ENCODE measurements around the gene RANBP1.

RANBP1 gene

GRCh38 chr22:20089226-20089976 is 26.5 kb upstream of the RANBP1 start:
- no peak for TF ChIP-seq CTCF (IDR thresholded peaks at IDR 0.05; ENCODE audit: low read depth, low read length, missing control alignments)
- DNase-seq (ENCODE audit: extremely low read depth, low read depth): no peak
- no peak overlapping the region for H3K4me3 ChIP-seq (replicated peaks; ENCODE audit: low read depth, low read length)

GRCh38 chr22:20089977-20090729 is 25.8 kb upstream of the RANBP1 start:
- DNase-seq (ENCODE audit: extremely low read depth, low read depth): no peak
- TF ChIP-seq CTCF (IDR thresholded peaks at IDR 0.05; ENCODE audit: low read depth, low read length, missing control alignments): no peak

GRCh38 chr22:20090730-20091240 is 25.1 kb upstream of the RANBP1 start:
- DNase-seq (ENCODE audit: extremely low read depth, low read depth): no peak
- no peak for TF ChIP-seq CTCF (IDR thresholded peaks at IDR 0.05; ENCODE audit: low read depth, low read length, missing control alignments)
- H3K4me3 ChIP-seq (replicated peaks; ENCODE audit: low read depth, low read length): no peak overlapping the region

More at GRCh38 chr22:20089977-20090729, 25.8 kb upstream of the RANBP1 start:
- H3K4me3 ChIP-seq (replicated peaks; ENCODE audit: low read depth, low read length): no peak overlapping the region

GRCh38 chr22:20091690-20092476 is 24.0 kb upstream of the RANBP1 start:
- TF ChIP-seq CTCF (IDR thresholded peaks at IDR 0.05; ENCODE audit: low read depth, low read length, missing control alignments): no peak
- DNase-seq (ENCODE audit: extremely low read depth, low read depth): no peak

GRCh38 chr22:20092477-20092854 is 23.4 kb upstream of the RANBP1 start:
- H3K4me3 ChIP-seq (replicated peaks; ENCODE audit: low read depth, low read length): no peak overlapping the region
- TF ChIP-seq CTCF (IDR thresholded peaks at IDR 0.05; ENCODE audit: low read depth, low read length, missing control alignments): no peak
- DNase-seq (ENCODE audit: extremely low read depth, low read depth): no peak

More at GRCh38 chr22:20091690-20092476, 24.0 kb upstream of the RANBP1 start:
- H3K4me3 ChIP-seq (replicated peaks; ENCODE audit: low read depth, low read length): no peak overlapping the region

GRCh38 chr22:20093418-20094196 is 22.3 kb upstream of the RANBP1 start:
- no peak for DNase-seq (ENCODE audit: extremely low read depth, low read depth)
- no peak for TF ChIP-seq CTCF (IDR thresholded peaks at IDR 0.05; ENCODE audit: low read depth, low read length, missing control alignments)

More at GRCh38 chr22:20093418-20094196, 22.3 kb upstream of the RANBP1 start:
- no peak overlapping the region for H3K4me3 ChIP-seq (replicated peaks; ENCODE audit: low read depth, low read length)
